GM21360 (cell line): ENCODE results near the gene ACO1.

Experiments
- ATAC-seq: cut with Tn5 transposase; IDR thresholded peaks from one replicate; pipeline ENCODE4 v1.9.1; 2021; ENCODE audit warnings: mild to moderate bottlenecking, moderate library complexity; ENCODE audit not compliant: unreplicated experiment

The ACO1 gene

DNA sequence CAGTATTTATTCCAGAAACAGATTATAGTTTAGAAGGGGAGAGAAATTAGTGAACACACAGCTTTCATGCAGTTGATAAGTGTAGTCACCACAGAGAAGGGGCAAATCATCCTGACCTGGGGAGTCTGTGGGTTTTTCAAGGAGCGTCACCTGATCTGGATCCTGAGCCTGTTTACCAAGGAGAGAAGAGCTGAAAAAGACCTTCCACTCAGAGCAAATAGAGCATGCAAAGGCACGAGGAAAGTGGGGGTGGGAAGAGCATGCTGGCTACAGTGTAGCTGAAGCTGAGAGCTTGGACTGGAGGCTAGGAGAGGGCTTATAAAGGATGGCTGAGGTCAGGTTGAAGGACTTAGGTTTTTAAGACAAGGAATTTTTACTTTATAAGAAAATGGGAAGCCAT, 30.4 kb downstream of the ACO1 start:
- ATAC-seq = no peak

- no peak for ATAC-seq
Measured at GRCh38 chr9:32419921-32420320, 35.5 kb downstream of the ACO1 start.

- no peak for ATAC-seq
Measured at GRCh38 chr9:32422237-32422806, 37.9 kb downstream of the ACO1 start.

DNA sequence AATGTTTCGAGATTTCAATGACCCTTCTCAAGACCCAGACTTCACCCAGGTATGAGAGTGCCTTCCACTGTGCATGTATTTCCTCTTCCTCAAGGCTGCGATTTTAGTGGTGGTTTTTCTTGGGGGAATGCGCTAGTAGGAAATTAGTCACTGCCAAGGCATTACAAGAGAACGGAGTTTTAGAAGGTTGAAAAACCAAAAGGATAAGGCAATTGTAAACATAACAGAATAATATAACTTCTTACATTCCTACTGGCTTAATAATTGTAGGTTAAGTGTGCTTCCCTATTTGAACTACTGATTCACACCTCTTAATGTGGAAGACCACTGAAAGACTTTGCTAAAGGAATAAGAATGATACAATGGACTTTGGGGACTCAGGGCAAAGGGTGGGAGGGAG, 38.9 kb downstream of the ACO1 start:
- no peak for ATAC-seq

DNA sequence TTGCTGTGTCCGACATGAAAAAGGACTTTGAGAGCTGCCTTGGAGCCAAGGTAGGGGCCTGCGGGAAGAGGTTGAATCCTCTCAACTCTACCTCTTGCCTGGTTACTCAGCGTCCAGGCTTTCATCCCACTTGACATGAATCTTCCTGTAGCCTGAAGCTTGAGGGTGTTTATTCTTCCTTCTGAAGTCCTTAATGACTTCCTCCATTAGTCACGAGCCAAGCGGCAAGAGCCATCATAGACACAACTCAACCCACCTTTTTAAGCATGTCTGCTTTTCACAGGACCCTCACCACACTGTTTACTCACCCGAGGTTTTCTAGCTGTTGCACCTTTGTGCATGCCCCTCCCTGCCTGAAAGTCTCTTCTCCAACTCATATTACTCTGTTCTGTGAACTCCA, 40.2 kb downstream of the ACO1 start:
- no peak for ATAC-seq

- ATAC-seq = no peak
Measured at GRCh38 chr9:32426278-32426939, 42.0 kb downstream of the ACO1 start.

DNA sequence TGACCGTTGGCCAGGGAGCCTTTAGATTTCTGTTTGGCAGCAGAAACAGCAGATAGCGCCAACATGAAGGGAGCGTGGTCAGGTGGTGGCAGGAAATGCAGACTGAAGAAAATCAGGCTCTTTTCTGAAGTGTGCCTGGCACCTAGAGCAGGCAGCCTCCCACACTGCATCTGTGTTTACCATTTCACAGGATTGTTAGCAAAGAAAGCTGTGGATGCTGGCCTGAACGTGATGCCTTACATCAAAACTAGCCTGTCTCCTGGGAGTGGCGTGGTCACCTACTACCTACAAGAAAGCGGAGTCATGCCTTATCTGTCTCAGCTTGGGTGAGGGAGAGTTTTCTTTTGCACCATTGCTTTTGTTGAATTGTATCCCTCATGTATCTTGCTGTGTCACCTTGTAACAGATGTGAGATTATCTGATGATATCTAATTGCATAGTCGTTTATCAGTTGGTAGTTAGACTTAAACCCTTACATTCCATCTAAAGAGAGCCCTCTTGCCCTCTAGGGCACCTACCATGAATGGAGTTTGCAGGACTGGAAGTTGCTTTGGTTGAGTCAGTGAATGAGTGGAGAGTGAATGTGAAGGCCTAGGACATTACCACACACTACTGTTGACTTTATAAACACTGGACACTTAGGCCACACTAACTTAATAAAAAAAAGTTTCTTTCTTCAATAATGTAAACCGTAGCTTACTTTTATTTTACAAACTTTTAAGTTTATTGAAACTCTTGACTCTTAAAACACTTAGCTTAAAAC, 42.8 kb downstream of the ACO1 start:
- no peak for ATAC-seq

- ATAC-seq = no peak
Measured at GRCh38 chr9:32430720-32431119, 46.3 kb downstream of the ACO1 start.

DNA sequence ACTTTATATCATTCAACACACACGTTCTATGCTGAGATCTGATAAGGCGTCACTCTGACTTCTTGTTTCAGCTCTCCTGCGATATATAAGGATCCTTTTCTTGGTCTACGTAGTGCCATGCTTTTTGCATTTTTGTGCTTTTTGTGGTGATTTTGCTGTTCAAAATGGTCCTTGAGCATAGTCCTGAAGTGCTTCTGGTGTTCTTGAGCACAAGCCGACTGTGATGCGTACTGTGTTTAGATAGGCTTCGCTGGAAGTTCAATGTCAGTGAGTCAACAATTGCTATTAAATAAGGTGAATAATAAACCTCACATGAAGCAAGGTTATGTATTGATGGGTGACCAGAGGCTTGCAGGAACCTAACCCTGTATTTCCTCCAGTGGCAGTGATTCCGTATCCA, 46.8 kb downstream of the ACO1 start:
- ATAC-seq = no peak

DNA sequence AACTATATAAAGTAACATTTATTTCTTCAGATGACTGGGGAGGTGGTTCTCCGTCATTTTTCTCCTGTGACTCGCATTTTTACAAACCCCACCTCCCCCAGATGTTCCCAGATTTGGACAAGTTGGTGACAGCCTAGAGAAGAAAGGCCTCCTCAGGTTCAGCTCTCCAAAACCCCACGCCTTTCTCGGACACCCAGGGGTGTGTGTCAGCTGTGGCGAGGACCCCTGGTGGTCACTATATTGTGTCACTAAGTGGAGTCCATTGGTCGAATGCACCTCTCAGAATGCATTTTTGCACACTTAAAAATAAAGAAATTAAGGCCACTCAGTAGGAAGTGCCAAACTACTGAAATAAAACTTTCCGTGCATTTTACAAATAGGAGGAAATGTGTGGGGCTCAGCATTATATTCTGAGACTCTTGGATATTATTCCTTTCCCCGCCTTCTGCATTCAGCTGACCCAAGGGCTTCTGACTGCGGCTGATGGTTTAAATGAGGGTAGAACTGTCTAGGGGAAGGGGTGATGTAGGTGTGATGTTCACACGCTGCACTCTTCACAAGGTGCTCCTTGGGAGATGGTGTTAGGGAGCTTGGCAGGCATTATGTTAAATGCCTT, 47.6 kb downstream of the ACO1 start:
- ATAC-seq = no peak

- no peak for ATAC-seq
Measured at GRCh38 chr9:32434892-32435291, 50.4 kb downstream of the ACO1 start.

DNA sequence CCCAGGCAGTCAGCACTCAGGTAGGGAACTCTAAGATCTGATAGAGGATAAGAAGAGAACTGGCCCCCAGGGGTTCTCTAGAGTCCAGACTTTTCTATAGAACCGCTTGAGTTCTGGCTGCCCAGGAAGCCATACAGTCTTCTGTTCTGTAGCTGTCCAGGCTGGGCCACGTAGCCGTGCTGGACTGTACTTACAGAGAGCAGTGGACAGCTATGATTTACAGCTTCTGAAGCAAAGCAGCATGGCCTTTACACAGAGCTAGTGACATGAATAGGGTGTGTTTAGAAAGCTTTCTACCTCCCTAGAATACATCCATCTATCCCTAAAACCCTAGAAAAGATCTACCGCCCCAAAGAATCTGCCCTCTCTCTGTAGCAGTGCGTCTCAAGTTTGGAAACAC, 57.2 kb downstream of the ACO1 start:
- no peak for ATAC-seq

DNA sequence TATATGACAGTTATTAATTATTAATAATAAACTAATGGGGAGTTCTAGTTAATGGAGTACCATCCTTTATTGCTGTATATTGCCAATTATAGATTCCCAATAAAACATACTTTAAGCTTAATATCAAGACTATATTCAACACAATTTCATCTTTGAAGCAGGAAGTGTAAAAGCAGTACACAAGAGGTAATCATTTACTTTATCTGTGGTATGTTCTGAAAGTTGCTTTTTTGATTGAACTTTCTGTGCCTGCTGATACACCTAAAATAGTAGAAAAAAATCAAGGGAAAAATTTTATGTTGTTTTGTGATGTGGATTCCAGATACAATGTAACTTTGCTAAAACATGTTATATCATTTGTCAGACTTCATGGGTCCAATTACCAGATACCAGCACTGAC, 58.0 kb downstream of the ACO1 start:
- no peak for ATAC-seq

DNA sequence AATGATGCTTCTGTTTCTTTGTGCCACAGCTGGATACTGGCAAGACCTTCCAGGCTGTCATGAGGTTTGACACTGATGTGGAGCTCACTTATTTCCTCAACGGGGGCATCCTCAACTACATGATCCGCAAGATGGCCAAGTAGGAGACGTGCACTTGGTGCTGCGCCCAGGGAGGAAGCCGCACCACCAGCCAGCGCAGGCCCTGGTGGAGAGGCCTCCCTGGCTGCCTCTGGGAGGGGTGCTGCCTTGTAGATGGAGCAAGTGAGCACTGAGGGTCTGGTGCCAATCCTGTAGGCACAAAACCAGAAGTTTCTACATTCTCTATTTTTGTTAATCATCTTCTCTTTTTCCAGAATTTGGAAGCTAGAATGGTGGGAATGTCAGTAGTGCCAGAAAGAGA, 65.5 kb downstream of the ACO1 start:
- no peak for ATAC-seq

GRCh38 chr9:32454280-32454679, 69.8 kb downstream of the ACO1 start:
- no peak for ATAC-seq

GRCh38 chr9:32455738-32456137, 71.3 kb downstream of the ACO1 start:
- no peak for ATAC-seq

GRCh38 chr9:32456564-32456963, 72.1 kb downstream of the ACO1 start:
- ATAC-seq = no peak

- no peak for ATAC-seq
Measured at GRCh38 chr9:32463500-32464293, 79.3 kb downstream of the ACO1 start.

DNA sequence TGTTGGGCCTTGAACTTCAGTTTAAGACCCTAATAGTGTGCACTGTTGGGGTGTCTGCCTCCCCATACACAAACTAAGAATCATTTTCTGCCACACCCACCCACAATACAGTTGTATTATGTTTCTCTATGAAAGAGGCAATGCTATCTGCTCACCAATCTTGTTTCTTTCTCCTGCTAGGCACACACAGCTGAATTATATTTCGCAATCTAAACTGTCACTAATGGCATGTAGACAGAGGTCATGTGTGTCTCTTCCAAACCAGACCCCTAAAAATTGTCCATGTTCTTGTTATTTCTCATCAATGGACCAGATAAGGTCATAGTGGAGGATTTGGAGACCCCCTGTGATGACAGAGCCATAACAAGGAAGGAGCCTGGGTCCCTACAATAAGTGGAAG, 84.3 kb downstream of the ACO1 start:
- no peak for ATAC-seq

GRCh38 chr9:32472344-32472743, 87.9 kb downstream of the ACO1 start:
- no peak for ATAC-seq

GRCh38 chr9:32483343-32483742, 98.9 kb downstream of the ACO1 start:
- ATAC-seq = no peak
